NCI-H446 treated with DMSO at 0.1 percent for 48 hours (cell line): ENCODE measurements around the gene TEX14.

Experiments
- DNase-seq: peaks from one replicate; lab custom pipeline; 2025; lab: John Stamatoyannopoulos, UW

The TEX14 gene, protein sequence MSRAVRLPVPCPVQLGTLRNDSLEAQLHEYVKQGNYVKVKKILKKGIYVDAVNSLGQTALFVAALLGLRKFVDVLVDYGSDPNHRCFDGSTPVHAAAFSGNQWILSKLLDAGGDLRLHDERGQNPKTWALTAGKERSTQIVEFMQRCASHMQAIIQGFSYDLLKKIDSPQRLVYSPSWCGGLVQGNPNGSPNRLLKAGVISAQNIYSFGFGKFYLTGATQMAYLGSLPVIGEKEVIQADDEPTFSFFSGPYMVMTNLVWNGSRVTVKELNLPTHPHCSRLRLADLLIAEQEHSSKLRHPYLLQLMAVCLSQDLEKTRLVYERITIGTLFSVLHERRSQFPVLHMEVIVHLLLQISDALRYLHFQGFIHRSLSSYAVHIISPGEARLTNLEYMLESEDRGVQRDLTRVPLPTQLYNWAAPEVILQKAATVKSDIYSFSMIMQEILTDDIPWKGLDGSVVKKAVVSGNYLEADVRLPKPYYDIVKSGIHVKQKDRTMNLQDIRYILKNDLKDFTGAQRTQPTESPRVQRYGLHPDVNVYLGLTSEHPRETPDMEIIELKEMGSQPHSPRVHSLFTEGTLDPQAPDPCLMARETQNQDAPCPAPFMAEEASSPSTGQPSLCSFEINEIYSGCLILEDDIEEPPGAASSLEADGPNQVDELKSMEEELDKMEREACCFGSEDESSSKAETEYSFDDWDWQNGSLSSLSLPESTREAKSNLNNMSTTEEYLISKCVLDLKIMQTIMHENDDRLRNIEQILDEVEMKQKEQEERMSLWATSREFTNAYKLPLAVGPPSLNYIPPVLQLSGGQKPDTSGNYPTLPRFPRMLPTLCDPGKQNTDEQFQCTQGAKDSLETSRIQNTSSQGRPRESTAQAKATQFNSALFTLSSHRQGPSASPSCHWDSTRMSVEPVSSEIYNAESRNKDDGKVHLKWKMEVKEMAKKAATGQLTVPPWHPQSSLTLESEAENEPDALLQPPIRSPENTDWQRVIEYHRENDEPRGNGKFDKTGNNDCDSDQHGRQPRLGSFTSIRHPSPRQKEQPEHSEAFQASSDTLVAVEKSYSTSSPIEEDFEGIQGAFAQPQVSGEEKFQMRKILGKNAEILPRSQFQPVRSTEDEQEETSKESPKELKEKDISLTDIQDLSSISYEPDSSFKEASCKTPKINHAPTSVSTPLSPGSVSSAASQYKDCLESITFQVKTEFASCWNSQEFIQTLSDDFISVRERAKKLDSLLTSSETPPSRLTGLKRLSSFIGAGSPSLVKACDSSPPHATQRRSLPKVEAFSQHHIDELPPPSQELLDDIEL (N-terminal part only)

DNA sequence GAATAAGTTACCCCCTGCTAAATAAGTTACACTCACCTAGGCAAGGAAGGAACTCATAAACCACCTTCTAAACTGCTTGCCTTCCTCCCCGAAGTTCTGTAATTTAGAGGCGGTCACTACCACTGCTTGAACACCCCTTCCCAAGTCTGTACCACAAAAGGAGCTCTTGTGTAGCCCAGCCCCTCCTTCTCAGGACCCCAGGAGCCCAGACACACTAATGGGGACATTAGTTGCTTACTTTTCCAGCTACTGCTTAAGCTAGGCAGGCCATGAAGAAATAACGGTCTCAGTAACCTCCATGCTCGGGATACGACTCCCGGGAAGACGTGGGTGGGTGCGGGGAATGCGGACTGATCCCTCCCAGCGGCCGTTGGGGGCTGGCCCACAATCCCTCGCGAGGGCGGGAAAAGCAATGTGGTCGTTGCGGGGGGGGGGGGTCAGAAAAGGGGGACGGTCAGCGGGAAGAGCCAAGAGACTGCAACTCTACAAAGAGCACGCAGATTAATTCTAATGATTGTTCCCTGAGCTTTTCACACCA, at the start of gene TEX14:
Gene TEX14 (minus strand): TSS at position 345 of the 538 bp plus-strand sequence. CDS start 40,044 bp downstream, outside the sequence.
- no peak for DNase-seq

GRCh38 chr17:58741121-58741625, 49.3 kb upstream of the TEX14 start:
- DNase-seq: no peak

DNA sequence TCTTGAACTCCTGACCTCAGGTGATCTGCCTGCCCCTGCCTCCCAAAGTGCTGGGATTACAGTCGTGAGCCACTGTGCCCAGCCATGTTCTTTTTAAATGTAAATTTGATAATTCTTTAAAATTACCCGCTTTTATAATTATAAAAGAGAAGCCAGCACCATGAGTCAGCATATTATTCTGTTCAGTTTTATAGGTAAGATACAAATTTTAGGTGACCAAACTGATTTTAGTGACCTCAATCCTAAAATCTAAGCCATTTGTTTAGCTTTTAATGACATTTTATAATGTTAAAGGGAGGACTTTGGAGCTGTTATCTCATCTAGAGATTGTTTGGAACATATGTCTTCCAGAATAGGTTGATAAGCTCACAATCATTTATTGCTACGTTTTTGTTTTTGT, 43.0 kb upstream of the TEX14 start:
- DNase-seq: no peak

DNA sequence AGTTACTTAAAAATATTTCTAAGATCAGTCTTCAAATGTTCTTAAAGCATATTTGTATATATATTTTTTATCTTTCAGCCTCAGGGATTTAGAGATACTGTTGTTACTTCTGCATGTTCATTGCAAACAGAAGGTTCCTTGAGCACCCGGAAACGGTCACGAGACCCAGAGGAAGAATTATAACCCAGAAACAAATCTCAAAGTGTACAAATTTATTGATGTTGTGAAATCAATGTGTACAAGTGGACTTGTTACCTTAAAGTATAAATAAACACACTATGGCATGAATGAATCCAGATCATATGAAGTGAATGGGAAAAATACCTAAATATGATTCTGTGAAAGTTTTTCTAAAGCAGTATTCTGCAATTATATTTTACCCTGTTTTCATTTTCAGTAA, 42.2 kb upstream of the TEX14 start:
- no peak for DNase-seq

DNA sequence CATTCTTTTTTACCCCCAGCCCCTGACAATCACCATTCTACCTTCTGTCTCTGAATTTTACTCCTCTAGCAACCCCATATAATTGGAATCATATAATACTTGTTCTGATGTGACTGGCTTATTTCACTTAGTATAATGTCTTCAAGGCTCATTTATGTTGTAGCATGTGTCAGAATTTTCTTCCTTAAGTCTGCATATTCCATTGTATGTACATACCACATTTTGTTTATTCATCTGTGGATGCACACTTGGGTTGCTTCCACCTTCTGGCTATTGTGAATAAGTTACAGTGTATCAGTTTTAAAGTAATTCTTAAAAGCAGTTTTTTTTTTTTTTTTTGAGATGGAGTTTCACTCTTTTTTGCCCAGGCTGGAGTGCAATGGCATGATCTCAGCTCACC, 39.1 kb upstream of the TEX14 start:
- no peak for DNase-seq

- no peak for DNase-seq
Measured at GRCh38 chr17:58728798-58729197, 37.0 kb upstream of the TEX14 start.

DNA sequence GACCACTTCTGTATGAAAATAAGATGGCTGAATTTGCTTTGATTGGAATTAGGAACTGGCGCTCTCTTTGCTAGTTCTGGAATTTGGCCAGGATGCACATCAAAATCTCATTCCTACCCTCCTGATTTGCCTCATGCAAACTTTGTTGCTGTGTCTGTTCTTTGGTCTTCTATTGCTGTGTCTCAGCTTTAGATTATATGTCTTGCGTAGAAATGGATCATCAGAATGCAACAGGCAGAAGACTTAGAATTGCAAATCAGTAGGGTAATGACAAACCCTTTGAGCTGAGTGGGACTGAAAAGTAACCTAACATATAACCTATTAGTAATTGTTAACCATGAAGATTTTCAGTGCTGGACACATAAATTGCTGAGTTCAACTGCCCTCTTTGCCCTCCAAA, 30.9 kb upstream of the TEX14 start:
- no peak for DNase-seq

DNA sequence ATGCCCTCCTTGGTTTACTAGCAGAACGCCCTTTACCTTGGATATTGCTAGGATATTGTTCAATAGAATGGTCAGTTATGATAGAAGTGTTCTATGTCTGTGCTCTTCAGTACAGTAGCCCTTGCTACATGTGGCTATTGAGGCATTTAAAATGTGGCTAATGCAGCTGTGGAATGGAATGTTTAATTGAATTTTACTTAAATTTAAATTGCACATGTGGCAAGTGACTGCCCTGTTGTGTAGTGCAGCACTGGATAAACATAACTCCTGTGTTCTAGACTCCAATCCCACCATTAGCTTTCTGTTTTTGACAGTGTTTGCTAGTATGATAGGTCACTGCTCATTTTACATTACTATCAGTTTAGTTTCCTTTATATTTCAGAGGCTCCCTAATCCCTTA, 30.4 kb upstream of the TEX14 start:
- no peak for DNase-seq

- peak; percentile 7 for DNase-seq
Measured at GRCh38 chr17:58710948-58711552, 19.2 kb upstream of the TEX14 start.

- DNase-seq: no peak
Measured at GRCh38 chr17:58706351-58707140, 14.7 kb upstream of the TEX14 start.

GRCh38 chr17:58703916-58704286, 12.1 kb upstream of the TEX14 start:
- no peak for DNase-seq

DNA sequence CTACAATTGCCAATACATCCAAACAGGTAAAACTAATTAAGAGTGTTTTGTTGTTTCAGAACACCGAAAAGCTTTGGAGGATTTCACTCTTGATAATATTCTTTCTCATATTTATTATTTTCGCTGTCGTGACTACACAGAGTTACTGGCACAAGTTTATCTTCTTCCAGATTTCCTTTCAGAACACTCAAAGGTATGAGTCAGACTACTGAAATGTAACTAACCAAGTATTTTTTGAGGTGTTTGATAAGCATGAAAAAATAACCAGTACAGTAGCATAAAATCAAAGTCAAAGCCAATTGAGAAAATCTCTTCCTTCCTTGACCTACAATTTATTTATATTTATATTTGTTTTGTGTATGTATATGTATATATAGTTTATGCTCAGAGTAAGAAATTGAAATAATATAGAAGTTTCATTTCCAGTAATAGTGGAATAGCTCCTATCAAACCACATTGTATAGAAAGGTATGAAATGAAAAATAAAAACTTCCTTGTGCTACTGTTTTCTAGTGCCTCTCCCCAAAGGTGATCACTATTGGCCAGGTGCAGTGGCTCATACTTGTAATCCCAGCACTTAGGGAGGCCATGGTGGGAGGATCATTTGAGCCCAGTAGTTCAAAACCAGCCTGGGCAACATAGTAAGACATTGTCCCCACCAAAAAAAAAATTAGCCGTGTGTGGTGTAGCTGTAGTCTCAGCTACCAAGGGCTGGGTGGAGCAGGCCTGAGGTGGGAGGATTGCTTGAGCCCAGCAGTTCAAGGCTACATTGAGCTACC, 11.5 kb upstream of the TEX14 start:
- DNase-seq: no peak

- no peak for DNase-seq
Measured at GRCh38 chr17:58702708-58703107, 10.9 kb upstream of the TEX14 start.

- no peak for DNase-seq
Measured at GRCh38 chr17:58702045-58702476, 10.2 kb upstream of the TEX14 start.

GRCh38 chr17:58699771-58700170, 7.9 kb upstream of the TEX14 start:
- no peak for DNase-seq

DNA sequence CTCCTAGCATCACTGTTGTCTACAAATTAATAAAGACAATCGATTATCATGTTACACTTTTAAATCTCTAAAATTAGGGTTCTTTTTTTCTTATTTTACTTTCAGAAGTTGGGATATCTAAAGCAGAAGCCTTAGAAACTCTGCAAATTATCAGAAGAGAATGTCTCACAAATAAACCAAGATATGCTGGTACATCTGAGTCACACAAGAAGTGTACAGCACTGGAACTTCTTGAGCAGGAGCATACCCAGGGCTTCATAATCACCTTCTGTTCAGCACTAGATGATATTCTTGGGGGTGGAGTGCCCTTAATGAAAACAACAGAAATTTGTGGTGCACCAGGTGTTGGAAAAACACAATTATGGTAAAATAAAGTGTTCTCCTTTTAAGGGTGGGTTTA, 3.0 kb upstream of the TEX14 start:
- no peak for DNase-seq

- DNase-seq: no peak
Measured at GRCh38 chr17:58694302-58694701, 2.5 kb upstream of the TEX14 start.

DNA sequence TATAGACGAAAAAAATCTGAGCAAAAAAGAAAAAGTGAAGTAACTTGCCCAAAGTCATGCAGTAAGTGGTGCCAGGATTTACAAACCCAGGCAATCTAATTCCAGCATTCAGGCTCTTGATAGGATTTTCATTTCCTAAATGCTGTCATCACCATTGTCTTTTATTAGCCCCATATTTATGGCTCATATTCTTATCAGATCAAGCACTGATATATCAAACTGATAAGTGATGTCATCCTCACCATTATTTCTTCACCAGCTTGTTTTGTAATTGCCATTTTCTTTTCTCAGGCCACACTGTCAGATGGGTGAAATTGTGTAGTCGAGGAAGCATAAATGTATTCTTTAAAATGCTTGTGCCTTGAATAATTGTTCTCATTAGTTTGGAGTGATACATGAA, 1.9 kb upstream of the TEX14 start:
- DNase-seq: no peak

DNA sequence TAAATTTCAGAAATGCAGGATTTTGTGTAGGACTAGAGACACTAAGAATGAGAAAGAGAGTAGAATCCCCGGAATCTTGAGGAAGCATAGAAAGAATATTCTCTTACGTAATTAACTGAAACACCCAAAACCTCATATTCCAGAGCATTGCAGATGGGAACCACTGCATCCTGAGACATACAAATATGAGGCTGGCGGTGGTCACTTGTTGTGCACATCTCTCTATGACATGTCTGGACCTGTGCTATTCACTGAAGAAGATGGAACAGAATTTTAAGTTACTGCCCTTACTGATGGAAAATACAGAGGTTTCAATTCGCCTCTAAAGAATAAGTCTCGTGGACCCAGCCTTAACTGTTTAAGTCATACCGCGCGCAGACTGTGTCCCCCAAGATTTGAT, 1.4 kb upstream of the TEX14 start:
- DNase-seq: no peak
